ENCODE data around the gene IGFBP4. TPM values are rescaled to one million over a fixed set of nuclear protein-coding genes. Genes with fewer than 3 reads are reported as not detected.

IGFBP4 gene
- total and polyA plus RNA-seq, 2 of the 13 experiments (the other 11 are each of a cell fraction or from before 2014, with no cell fraction given): 4.1 to 49.0 TPM

DNA sequence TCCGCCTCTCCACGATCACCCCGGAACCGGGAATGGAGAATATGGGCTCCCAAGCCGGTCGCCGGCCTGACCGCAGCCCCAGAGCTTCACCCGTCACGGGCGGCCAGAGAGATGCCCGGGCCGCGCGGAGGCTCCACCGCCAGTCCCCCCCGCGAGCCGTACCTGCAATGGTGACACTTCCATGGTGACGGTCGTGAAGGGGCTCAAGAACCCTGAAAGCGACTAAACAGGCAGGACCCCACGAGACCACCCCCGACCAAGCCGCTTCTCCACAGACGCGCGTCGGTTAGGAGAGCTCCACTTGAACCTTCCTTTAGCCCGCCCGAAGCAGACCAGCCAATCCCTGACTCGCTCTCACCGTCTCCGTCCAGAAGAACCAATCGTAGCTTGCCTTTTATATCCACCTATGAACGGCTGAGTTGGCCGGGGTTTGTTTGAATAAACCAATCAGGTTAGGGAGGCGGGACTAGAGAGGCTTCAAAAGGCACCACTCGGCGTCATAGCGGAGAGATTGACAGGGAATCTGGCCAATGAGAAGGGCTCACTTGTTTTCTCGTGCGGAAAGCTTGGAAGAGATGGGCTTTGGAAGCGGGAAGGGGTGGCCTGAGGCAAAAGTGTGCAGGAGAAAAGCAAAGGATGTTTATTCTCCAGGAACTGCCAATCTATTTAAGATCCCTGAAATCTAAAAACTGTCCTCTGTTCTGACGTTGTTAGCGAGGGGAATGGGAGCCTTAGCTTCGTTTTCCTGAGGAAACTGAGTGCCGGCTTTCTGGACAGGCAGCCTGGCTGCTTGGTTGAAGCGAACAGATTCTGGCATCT, 25.4 kb upstream of the IGFBP4 start, which contains the start of gene TOP2A (continued):
- TF ChIP-seq, protein P1, sequence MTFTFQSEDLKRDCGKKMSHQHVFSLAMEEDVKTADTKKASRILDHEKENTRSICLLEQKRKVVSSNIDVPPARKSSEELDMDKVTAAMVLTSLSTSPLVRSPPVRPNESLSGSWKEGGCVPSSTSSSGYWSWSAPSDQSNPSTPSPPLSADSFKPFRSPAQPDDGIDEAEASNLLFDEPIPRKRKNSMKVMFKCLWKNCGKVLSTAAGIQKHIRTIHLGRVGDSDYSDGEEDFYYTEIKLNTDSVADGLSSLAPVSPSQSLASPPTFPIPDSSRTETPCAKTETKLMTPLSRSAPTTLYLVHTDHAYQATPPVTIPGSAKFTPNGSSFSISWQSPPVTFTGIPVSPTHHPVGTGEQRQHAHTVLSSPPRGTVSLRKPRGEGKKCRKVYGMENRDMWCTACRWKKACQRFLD (CRISPR knock-in tag; IDR thresholded peaks at IDR 0.05; ENCODE audit: borderline replicate concordance): no peak
- TF ChIP-seq ZNF264 (CRISPR knock-in tag; IDR thresholded peaks at IDR 0.05): 0 out of 2 replicates have a peak, but pooled peaks have one; percentile 61
- TF ChIP-seq, protein P2, sequence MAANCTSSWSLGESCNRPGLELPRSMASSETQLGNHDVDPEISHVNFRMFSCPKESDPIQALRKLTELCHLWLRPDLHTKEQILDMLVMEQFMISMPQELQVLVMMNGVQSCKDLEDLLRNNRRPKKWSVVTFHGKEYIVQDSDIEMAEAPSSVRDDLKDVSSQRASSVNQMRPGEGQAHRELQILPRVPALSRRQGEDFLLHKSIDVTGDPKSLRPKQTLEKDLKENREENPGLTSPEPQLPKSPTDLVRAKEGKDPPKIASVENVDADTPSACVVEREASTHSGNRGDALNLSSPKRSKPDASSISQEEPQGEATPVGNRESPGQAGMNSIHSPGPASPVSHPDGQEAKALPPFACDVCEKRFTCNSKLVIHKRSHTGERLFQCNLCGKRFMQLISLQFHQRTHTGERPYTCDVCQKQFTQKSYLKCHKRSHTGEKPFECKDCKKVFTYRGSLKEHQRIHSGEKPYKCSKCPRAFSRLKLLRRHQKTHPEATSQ (CRISPR knock-in tag; IDR thresholded peaks at IDR 0.05; ENCODE audit: borderline replicate concordance): peak; percentile 88; the same call in 1 of the 2 replicates
- TF ChIP-seq NFRKB (IDR thresholded peaks at IDR 0.05): no peak
- TF ChIP-seq BCL6 (CRISPR knock-in tag; IDR thresholded peaks at IDR 0.05): 0 out of 2 replicates have a peak, but pooled peaks have one; percentile 16
- TF ChIP-seq ZNF205 (CRISPR knock-in tag; IDR thresholded peaks at IDR 0.05): 0 out of 2 replicates have a peak, but pooled peaks have one; percentile 31
- TF ChIP-seq ZMAT3 (CRISPR knock-in tag; conservative IDR thresholded peaks at IDR 0.05): peak; percentile 90
- peak; percentile 87 for TF ChIP-seq CREM (IDR thresholded peaks at IDR 0.05)
- no peak for TF ChIP-seq CREM (CRISPR knock-in tag; IDR thresholded peaks at IDR 0.05)
- TF ChIP-seq SRSF9 (IDR thresholded peaks at IDR 0.05; ENCODE audit: borderline replicate concordance, insufficient read depth, low read depth, low read length, poor library complexity, severe bottlenecking): no peak
- TF ChIP-seq CHD4 (IDR thresholded peaks at IDR 0.05; ENCODE audit: borderline replicate concordance, low read length): no peak; the same call in 1 of the 2 replicates
- TF ChIP-seq ATRX (CRISPR knock-in tag; IDR thresholded peaks at IDR 0.05; ENCODE audit: borderline replicate concordance): no peak
- TF ChIP-seq, protein P3, sequence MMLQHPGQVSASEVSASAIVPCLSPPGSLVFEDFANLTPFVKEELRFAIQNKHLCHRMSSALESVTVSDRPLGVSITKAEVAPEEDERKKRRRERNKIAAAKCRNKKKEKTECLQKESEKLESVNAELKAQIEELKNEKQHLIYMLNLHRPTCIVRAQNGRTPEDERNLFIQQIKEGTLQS (CRISPR knock-in tag; IDR thresholded peaks at IDR 0.05): peak; percentile 9; the same call in 1 of the 2 replicates
- peak; percentile 91 for TF ChIP-seq POLR2AphosphoS5 (IDR thresholded peaks at IDR 0.05; ENCODE audit: low read depth, low read length)
- TF ChIP-seq, protein P4, sequence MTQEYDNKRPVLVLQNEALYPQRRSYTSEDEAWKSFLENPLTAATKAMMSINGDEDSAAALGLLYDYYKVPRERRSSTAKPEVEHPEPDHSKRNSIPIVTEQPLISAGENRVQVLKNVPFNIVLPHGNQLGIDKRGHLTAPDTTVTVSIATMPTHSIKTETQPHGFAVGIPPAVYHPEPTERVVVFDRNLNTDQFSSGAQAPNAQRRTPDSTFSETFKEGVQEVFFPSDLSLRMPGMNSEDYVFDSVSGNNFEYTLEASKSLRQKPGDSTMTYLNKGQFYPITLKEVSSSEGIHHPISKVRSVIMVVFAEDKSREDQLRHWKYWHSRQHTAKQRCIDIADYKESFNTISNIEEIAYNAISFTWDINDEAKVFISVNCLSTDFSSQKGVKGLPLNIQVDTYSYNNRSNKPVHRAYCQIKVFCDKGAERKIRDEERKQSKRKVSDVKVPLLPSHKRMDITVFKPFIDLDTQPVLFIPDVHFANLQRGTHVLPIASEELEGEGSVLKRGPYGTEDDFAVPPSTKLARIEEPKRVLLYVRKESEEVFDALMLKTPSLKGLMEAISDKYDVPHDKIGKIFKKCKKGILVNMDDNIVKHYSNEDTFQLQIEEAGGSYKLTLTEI (CRISPR knock-in tag; conservative IDR thresholded peaks at IDR 0.05): 0 out of 2 replicates have a peak, but pooled peaks have one; percentile 16
- TF ChIP-seq GABPA (IDR thresholded peaks at IDR 0.05; ENCODE audit: low read depth, low read length): no peak
- TF ChIP-seq GABPA (CRISPR knock-in tag; IDR thresholded peaks at IDR 0.05; ENCODE audit: low read depth): 0 out of 2 replicates have a peak, but pooled peaks have one; percentile 36
- TF ChIP-seq EEA1 (CRISPR knock-in tag; IDR thresholded peaks at IDR 0.05; ENCODE audit: borderline replicate concordance): peak; percentile 63; the same call in 1 of the 2 replicates
- TF ChIP-seq ZNF660 (CRISPR knock-in tag; IDR thresholded peaks at IDR 0.05; ENCODE audit: borderline replicate concordance, low read depth): no peak
- TF ChIP-seq RBM22 (optimal IDR thresholded peaks at IDR 0.05; ENCODE audit: low read length): no peak
- TF ChIP-seq ZNF329 (CRISPR knock-in tag; IDR thresholded peaks at IDR 0.05; ENCODE audit: low read depth): no peak
- TF ChIP-seq PITX1 (CRISPR knock-in tag; IDR thresholded peaks at IDR 0.05): no peak
- TF ChIP-seq KAT8 (CRISPR knock-in tag; IDR thresholded peaks at IDR 0.05): peak; percentile 14; the same call in 1 of the 2 replicates
- TF ChIP-seq ZFP82 (CRISPR knock-in tag; IDR thresholded peaks at IDR 0.05; ENCODE audit: borderline replicate concordance): no peak
- peak; percentile 71 for TF ChIP-seq ZNF607 (CRISPR knock-in tag; IDR thresholded peaks at IDR 0.05; ENCODE audit: borderline replicate concordance)
- 0 out of 2 replicates have a peak, but pooled peaks have one; percentile 76 for TF ChIP-seq DNMT1 (CRISPR knock-in tag; IDR thresholded peaks at IDR 0.05)
- peak; percentile 73 for TF ChIP-seq MEF2D (CRISPR knock-in tag; IDR thresholded peaks at IDR 0.05)

Measured in HepG2 (cell line).